T-helper 9 cell (primary cell): ENCODE results near the gene ALDOA.
"Not testable (repeated sequence)": the region's sequence is repeated elsewhere in the genome, so short reads cannot be mapped to it uniquely, and the experiment has no call there.

Experiments
- DNase-seq: peaks from one replicate; pipeline ENCODE4 v3.0.0-alpha.2; 2020
- total RNA-seq, 2 donors: gene quantifications; one replicate each; lab custom pipeline; 2026; lab: John Stamatoyannopoulos, UW

Gene ALDOA
- 9.0 to 14.5 reads per million in 2 donors for total RNA-seq

DNA sequence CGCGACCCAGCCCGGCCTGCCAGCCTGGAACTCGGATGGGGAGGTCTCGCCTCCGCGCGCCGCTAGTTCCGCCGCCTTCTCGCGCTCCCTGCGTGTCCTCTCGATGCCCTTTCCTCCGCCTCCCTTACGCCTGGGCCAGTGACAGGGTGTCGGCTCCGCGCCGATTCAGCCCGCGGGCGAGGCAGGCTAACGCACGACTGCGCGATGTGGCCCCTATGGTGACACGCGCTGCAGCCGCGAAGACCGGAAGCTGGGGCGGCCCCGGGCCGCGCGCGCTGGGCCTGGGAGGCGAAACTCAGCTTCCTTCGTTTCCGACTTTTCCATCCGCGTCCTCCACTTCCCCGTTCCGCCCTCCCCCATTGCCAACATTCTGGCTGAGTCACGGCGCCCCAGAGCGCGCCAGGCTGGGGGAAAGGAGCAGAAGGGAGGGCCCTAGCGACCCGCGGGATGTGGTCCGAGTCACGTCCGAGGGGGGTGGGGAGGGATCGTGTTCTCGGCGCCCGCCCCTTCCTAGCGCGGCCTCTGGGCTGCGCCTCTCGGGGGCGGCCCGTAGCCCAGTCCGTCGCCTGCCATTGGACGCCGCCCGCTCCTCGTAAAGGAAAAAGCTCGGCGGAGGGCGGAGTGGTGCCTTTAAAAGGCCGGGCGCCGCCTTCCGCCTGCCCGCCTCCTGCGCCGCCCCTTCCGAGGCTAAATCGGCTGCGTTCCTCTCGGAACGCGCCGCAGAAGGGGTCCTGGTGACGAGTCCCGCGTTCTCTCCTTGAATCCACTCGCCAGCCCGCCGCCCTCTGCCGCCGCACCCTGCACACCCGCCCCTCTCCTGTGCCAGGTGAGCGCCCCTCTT lies at the start of gene ALDOA:
Gene ALDOA, plus strand, starts transcription at position 659 of the 841 bp plus-strand sequence. CDS start 1,138 bp downstream, outside the sequence.
- DNase-seq, result peak; percentile 88

- DNase-seq, result no peak
Measured at GRCh38 chr16:30016555-30017276, 48.8 kb upstream of the ALDOA start.

DNA sequence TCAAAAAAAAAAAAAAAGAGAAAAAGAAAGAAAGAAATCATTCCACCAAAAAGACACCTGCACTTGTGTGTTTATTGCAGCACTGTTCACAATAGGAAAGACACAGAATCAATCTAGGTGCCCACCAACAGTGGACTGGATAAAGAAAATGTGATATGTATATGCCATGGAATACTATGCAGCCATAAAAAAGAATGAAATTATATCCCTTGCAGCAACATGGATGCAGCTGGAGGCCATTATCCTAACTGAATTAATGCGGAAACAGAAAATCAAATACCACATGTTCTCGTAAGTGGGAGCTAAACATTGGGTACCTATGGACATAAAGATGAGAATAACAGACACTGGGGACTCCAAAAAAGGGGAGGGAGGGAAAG lies 48.3 kb upstream of the ALDOA start:
- no peak for DNase-seq

DNA sequence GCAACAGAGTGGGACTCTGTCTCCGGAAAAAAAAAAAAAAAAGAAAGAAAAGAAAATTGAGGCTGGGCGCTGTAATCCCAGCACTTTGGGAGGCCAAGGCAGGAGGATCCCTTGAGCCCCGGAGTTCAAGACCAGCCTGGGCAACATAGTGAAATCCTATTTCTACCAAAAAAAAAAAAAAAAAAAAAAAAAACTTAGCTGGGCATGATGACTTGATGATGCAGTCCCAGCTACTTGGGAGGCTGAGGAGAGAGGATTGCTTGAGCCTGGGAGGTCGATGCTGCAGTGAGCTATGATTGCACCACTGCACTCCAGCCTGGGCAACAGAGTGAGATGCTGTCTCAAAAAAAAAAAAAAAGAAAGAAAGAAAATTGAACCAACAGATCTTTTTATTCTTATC lies 47.6 kb upstream of the ALDOA start:
- DNase-seq, result not testable (repeated sequence)

- DNase-seq, result no peak
Measured at GRCh38 chr16:30018731-30019158, 46.8 kb upstream of the ALDOA start.

DNA sequence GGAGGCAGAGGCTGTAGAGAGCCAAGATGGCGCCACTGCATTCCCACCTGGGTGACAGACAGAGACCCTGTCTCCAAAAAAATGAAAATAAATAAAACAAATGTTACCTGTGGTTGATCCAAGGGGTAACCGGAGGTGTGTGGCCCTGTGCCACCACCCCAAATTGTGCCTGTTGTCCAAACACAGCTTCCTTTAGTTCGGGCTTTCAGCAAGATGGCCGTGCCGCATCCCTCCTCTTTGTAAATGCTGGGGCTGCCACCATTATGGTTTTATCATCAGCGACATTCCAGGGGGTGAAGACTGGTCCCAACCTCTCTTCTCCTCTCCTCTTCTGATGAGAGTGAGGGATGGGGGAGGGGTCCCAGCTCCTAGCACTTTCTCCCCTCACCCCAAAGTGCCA lies 42.7 kb upstream of the ALDOA start, which contains the start of gene C16orf92:
Gene C16orf92, plus strand, starts transcription at position 312 of the 400 bp plus-strand sequence. CDS start 143 bp downstream, outside the sequence.
- no peak for DNase-seq

DNA sequence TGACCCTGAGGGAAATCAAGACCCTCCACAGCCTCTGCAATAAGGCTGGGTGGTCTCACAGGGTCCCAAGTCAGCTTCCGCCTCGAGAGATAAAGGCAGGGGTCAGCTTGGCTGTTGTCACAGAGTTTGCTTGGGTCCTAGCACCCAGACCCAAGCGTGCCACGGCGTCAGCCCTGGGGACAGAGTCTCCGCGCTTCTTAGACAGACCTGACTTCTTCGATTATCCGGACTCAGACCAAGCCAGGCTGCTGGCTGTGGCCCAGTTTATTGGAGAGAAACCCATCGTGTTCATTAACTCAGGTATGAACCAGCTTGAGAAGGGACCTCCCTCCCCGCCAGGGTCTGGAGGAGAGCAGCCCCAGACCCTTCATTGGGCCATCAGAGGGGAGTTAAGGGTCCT lies 42.0 kb upstream of the ALDOA start:
- no peak for DNase-seq

DNA sequence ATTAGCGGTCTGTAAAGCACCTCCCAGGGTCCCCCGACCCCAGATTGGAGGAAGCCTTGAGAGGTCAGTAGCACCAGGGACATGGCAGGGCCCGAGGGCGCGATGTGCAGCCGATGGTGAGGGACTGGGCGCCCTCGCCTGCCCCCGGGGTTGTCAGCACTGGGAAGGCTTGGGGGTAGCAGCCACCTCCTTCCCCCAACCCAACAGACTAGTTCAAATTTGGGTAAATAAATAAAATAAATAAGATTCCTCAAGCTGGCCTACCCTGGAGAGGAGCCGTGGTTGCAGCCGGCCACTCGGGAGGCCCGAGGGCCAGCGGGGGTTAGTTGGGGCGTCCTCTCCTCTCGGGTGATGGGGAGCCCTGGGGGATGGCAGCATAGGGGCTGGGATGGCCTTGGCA lies 41.1 kb upstream of the ALDOA start:
- DNase-seq, result no peak

DNA sequence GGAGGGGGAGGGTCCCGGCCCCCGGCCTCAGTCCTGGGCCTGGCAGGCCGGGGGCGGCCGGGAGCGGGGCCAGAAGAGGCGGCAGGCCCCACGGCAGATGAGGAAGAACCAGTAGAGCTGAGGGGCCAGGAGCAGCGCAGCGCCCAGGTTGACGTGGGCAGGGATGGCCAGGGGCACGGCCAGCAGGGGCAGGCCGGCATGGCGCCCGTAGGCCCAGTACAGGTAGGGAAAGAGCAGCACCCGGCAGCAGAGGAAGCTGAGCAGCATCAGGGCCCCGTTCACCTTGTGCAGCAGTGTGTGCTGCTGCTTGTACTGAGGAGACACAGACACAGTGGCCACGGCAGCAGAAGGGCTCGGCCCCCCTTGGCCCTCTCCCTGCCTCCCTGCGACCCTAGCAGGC lies 40.4 kb upstream of the ALDOA start:
- no peak for DNase-seq

- no peak for DNase-seq
Measured at GRCh38 chr16:30025574-30025973, 40.0 kb upstream of the ALDOA start.

DNA sequence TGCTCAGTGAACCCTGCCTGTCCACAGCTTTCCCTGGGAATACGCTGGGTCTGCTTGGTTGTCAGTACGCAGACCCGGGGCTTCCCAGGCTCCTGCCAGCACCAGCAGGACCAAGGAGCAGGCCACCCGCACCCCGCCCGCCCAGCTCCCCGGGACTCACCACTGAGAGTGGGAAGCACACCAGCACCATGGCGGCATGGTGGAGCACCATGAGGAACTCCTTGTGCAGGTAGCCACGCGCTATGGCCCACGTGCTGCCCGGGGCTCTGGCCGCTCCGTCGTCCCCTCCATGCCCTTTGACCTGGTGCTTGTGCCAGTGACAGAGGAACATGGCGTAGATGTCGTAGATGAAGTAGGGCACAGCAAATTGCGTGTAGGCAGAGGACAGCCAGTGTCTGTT lies 39.1 kb upstream of the ALDOA start:
- DNase-seq, result no peak

DNA sequence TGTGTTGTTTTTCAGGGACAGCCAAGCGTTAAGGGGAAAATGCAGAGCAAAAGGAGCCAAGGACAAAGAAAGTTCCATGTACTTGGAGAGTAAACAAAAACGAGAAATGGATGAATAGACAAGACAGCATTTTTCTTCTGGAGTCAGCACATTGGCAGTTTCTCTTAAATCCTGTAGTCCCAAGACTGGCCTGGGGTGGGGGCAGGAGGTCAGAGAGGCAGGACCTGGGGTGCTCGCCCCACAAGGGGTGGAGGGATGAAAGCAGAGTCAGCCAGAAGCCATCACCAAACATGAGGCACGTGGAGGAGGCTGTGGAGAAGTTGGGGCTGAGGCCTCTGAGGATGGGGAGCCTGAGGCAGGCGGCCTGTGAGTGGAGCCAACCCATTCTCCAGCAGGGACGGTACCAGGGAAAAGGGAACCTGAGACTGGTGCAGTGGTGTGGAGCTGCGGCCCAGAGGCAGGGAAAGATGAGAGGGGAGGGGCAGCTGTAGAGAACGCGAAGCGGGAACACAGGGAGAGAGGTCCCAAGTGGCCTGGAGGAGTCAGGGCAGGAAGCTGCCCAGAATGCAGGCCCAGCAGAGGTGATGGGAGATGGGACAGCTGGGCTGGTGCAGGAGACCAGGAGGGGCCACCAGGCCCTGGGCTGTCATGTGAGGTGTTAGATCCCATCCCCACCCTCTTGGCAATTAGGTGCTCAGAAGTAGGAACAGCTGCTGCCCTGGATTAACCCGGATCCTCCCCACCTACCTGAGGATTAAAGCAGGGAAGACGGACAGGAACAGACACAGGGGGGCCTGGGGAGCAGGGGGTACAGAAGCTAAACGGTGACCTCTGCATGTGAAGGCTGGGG lies 37.7 kb upstream of the ALDOA start:
- no peak for DNase-seq

- no peak for DNase-seq
Measured at GRCh38 chr16:30028438-30029076, 37.0 kb upstream of the ALDOA start.

GRCh38 chr16:30030011-30030685 lies 35.4 kb upstream of the ALDOA start:
- DNase-seq, result no peak

GRCh38 chr16:30030841-30031413 lies 34.6 kb upstream of the ALDOA start, which contains the start of gene TLCD3B:
Gene TLCD3B, minus strand, starts transcription at chr16:30031271. Its CDS starts 744 bp downstream, at chr16:30030527.
- no peak for DNase-seq

DNA sequence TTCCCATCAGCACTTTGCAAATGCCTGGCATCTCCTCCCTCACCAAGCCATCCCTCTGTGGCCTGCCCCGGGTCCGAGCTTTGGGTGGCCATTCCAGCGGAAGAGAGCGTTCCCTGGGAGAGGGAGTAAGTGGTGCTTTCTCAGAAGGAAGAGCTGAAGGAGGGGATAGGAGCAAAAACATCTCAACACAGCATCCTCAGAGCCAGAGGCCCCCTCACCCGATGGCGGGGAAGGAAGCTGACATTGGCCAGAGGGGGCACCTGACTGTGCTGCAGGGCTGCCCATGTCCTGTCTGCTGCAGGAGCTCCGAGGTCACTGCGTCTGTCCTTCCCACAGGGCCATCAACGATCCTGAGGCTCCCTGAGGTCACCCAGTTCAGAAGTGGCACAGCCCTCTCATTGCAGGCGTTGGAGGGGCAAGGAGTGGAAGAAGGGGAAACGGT lies 34.1 kb upstream of the ALDOA start:
- DNase-seq, result no peak

- DNase-seq, result peak; percentile 49
Measured at GRCh38 chr16:30032083-30032819, 33.3 kb upstream of the ALDOA start.

GRCh38 chr16:30033270-30033669 lies 32.3 kb upstream of the ALDOA start:
- no peak for DNase-seq

DNA sequence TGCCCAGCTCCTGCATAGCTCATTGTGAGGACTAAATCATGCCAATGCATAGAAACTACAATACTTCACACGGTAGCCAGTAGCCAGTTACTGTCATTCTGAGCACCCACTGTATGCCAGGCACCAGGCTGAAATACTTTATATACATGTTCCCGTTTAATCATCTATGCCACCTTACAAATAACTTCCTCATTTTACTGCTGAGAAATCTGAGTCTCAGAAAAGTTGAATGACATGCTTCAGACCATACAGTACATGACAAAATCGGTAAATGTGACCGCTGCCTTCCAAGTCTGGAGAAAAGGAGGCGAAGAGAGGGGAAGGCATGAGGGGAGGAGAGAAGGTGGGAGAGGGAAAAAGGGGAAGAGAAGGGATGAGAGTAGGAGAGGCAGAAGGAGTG lies 25.3 kb upstream of the ALDOA start:
- DNase-seq, result no peak

DNA sequence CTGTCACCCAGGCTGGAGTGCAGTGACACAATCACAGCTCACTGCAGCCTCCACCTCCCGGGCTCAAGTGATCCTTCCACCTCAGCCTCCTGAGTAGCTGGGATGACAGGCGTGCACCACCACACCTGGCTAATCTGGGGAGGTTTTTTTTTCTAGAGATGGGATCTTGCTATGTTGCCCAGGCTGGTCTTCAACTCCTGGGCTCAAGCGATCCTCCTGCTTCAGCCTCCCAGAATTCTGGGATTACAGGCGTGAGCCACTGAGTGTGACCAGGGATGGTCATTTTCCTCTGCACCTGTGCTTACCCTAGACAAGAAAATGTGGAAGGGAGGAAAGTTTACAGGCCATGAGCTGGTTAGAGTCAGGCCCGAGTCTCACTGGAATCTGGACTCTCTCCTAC lies 24.9 kb upstream of the ALDOA start:
- not testable (repeated sequence) for DNase-seq
